ENCODE results near the gene LRBA. TPM values are rescaled to one million over a fixed set of nuclear protein-coding genes. Genes with fewer than 3 reads are reported as not detected.

Gene LRBA
- total and polyA plus RNA-seq, 9 of the 15 experiments (the other 6 are each of a cell fraction or from before 2014, with no cell fraction given) = 24.2 to 88.7 (median 59.7) TPM

DNA sequence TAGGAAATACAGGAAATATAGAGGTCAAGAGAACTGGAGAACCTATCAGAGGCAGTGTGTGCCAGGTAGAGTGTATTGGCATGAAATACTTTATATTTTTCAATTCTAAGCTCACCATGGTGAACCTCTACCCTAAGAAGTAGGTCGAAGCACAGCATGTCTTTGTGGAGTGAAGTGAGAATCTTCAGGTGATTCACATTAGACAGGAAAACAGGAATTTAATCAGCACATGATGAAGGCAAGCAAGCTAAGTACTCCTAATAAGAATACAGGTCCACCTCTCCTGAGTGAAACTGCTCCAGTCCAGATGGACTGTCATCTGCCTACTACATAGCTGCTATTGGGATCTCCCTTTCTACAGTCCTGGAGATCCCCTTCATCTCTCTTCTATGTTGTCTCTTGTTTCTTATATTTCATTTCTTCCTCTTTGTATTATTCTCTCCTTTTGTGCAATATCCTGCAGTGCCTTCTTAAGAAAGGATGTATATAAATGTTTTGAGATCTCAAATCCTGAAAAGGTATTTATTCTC, 159.0 kb downstream of the LRBA start:
- no peaks in the 10 kb centered on the region for H3K9me3 ChIP-seq (replicated peaks; ENCODE audit: control insufficient read depth, insufficient read depth, low read depth, low read length)
- H3K27me3 ChIP-seq (ENCODE audit: control insufficient read depth in 2 of 2, insufficient read depth in 2 of 2, low read length in 2 of 2) = no peaks in the 10 kb centered on the region
- H3K79me2 ChIP-seq (ENCODE audit: control insufficient read depth, insufficient read depth, low read length) = no peaks in the 10 kb centered on the region
- ATAC-seq = no peak
- no peak overlapping the region for H3K9ac ChIP-seq (ENCODE audit: insufficient read depth in 1 of 2, low read depth in 2 of 2, low read length in 2 of 2)
- no peak overlapping the region for H3K27ac ChIP-seq (ENCODE audit: extremely low read depth, low read depth, low read length)
- no peak overlapping the region for H3K4me2 ChIP-seq (ENCODE audit: insufficient read depth, low read length)
- intact Hi-C loops (cut with micrococcal nuclease) (no loop called here), in situ Hi-C loops (cut with MboI) (loop anchor here (25.0 kb wide), 1 partner anchor 844 kb away; no protein-coding TSS in a partner anchor)
- CTCF ChIA-PET (ENCODE audit: low intra/inter-chr PET ratio) = interaction anchor here (1.0 kb wide), 1 partner anchor 11 kb away, joined by 4 read pairs; no protein-coding TSS in a partner anchor
- H3K9me1 ChIP-seq (ENCODE audit: control insufficient read depth, insufficient read depth, low read length) = no peaks in the 10 kb centered on the region
- POLR2A ChIA-PET = no interaction called here
- no peaks in the 10 kb centered on the region for H4K20me1 ChIP-seq (replicated peaks; ENCODE audit: control insufficient read depth, insufficient read depth, low read length)
- H3K36me3 ChIP-seq (ENCODE audit: control insufficient read depth, insufficient read depth, low read length) = peaks cover 20% of the 10 kb centered on the region; the same call in 2 of the 3 replicates
- no peak overlapping the region for H2AFZ ChIP-seq (ENCODE audit: low read depth, low read length)
- no TSS peak for BruUV-seq (replicated peaks)
- no CpG with 5 or more reads among the region's 1 CpG for WGBS (ENCODE audit: insufficient coverage, low coverage, missing lambda C conversion rate)
- no peak for DNase-seq (ENCODE audit: extremely low read depth in 1 of 4, low spot score in 3 of 4)
- no peaks in the 10 kb centered on the region for H3K4me1 ChIP-seq (replicated peaks in 1 of 2; ENCODE audit: control insufficient read depth in 2 of 2, insufficient read depth in 2 of 2, low read length in 2 of 2)
- H3K4me3 ChIP-seq = no peak overlapping the region
- FAIRE-seq = no peak
- TF ChIP-seq, protein P1, sequence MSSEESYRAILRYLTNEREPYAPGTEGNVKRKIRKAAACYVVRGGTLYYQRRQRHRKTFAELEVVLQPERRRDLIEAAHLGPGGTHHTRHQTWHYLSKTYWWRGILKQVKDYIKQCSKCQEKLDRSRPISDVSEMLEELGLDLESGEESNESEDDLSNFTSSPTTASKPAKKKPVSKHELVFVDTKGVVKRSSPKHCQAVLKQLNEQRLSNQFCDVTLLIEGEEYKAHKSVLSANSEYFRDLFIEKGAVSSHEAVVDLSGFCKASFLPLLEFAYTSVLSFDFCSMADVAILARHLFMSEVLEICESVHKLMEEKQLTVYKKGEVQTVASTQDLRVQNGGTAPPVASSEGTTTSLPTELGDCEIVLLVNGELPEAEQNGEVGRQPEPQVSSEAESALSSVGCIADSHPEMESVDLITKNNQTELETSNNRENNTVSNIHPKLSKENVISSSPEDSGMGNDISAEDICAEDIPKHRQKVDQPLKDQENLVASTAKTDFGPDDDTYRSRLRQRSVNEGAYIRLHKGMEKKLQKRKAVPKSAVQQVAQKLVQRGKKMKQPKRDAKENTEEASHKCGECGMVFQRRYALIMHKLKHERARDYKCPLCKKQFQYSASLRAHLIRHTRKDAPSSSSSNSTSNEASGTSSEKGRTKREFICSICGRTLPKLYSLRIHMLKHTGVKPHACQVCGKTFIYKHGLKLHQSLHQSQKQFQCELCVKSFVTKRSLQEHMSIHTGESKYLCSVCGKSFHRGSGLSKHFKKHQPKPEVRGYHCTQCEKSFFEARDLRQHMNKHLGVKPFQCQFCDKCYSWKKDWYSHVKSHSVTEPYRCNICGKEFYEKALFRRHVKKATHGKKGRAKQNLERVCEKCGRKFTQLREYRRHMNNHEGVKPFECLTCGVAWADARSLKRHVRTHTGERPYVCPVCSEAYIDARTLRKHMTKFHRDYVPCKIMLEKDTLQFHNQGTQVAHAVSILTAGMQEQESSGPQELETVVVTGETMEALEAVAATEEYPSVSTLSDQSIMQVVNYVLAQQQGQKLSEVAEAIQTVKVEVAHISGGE (CRISPR knock-in tag; IDR thresholded peaks at IDR 0.05) = no peak
- TF ChIP-seq ESRRB (CRISPR knock-in tag; IDR thresholded peaks at IDR 0.05; ENCODE audit: borderline replicate concordance) = no peak
- TF ChIP-seq, protein P2, sequence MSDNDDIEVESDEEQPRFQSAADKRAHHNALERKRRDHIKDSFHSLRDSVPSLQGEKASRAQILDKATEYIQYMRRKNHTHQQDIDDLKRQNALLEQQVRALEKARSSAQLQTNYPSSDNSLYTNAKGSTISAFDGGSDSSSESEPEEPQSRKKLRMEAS (CRISPR knock-in tag; IDR thresholded peaks at IDR 0.05) = no peak
- TF ChIP-seq, protein P3, sequence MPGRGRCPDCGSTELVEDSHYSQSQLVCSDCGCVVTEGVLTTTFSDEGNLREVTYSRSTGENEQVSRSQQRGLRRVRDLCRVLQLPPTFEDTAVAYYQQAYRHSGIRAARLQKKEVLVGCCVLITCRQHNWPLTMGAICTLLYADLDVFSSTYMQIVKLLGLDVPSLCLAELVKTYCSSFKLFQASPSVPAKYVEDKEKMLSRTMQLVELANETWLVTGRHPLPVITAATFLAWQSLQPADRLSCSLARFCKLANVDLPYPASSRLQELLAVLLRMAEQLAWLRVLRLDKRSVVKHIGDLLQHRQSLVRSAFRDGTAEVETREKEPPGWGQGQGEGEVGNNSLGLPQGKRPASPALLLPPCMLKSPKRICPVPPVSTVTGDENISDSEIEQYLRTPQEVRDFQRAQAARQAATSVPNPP (IDR thresholded peaks at IDR 0.05; ENCODE audit: borderline replicate concordance, insufficient read depth, insufficient read length) = no peak
- no peak for TF ChIP-seq RBM34 (IDR thresholded peaks at IDR 0.05; ENCODE audit: borderline replicate concordance, insufficient read depth, low read length)
- no peak for TF ChIP-seq IFI16 (CRISPR knock-in tag; IDR thresholded peaks at IDR 0.05)
- TF ChIP-seq, protein P4, sequence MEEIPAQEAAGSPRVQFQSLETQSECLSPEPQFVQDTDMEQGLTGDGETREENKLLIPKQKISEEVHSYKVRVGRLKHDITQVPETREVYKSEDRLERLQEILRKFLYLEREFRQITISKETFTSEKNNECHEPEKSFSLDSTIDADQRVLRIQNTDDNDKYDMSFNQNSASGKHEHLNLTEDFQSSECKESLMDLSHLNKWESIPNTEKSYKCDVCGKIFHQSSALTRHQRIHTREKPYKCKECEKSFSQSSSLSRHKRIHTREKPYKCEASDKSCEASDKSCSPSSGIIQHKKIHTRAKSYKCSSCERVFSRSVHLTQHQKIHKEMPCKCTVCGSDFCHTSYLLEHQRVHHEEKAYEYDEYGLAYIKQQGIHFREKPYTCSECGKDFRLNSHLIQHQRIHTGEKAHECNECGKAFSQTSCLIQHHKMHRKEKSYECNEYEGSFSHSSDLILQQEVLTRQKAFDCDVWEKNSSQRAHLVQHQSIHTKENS (CRISPR knock-in tag; IDR thresholded peaks at IDR 0.05) = no peak
- TF ChIP-seq, protein P5, sequence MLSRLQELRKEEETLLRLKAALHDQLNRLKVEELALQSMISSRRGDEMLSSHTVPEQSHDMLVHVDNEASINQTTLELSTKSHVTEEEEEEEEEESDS (CRISPR knock-in tag; IDR thresholded peaks at IDR 0.05) = no peak
- no peak for TF ChIP-seq U2AF2 (optimal IDR thresholded peaks at IDR 0.05; ENCODE audit: low read depth, low read length)
- TF ChIP-seq, protein P6, sequence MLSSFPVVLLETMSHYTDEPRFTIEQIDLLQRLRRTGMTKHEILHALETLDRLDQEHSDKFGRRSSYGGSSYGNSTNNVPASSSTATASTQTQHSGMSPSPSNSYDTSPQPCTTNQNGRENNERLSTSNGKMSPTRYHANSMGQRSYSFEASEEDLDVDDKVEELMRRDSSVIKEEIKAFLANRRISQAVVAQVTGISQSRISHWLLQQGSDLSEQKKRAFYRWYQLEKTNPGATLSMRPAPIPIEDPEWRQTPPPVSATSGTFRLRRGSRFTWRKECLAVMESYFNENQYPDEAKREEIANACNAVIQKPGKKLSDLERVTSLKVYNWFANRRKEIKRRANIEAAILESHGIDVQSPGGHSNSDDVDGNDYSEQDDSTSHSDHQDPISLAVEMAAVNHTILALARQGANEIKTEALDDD (IDR thresholded peaks at IDR 0.05) = no peak
- TF ChIP-seq ZNF165 (CRISPR knock-in tag; IDR thresholded peaks at IDR 0.05; ENCODE audit: borderline replicate concordance) = no peak
- TF ChIP-seq FOXM1 (IDR thresholded peaks at IDR 0.05; ENCODE audit: low read depth) = no peak
- no peak for TF ChIP-seq FOXM1 (CRISPR knock-in tag; IDR thresholded peaks at IDR 0.05; ENCODE audit: low read depth)
- TF ChIP-seq GATA2 (CRISPR knock-in tag; IDR thresholded peaks at IDR 0.05) = no peak

Measured in K562 (cell line).